ENCODE measurements around the gene CRIP2.

DNA sequence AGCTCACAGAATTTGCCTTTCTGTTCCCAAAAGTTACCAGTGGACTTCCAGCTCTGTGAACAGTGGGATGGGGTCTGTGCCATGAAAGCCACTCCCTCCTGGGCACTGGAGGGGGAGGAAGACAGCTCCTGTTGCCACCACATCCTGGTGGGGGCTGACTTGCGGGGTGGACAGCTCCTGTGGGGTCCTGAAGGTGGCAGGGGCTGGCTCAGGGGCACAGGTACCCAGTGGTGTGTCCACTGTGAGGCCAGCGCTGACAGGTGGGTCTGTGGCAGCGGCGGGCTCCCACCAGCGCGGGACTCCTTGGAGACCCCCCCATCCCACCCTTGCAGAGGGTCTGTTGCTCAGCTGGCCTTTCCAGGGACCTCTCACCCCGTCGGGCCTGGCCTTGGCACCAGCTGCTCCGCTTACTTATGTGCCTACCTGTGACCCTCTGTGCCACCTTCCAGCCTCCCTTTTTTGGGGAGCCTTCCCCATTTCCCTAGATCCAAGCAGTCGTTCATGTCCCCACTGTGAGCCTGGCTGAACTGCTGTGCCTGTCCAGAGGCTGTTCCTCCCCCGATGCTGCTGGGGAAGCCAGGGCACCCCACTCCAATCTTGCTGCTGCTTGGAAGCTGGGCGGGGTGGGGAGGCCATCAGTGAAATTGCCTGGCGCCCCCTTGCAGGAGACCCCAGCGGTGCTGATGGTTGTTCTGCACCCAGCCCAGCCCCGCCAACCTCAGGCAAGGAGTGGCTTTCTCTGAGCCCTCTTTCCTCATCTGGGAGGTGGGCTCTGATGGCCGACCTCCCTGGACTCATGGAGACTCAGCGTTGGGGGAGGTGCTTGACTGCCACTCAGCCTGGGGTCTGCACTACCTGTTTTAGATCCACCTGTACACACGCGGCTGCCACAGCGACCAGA is 18.6 kb downstream of the CRIP2 start:
- no peak for TF ChIP-seq POLR2A (IDR thresholded peaks at IDR 0.05)
- TF ChIP-seq CTCF (IDR thresholded peaks at IDR 0.05): no peak

All from body of pancreas (tissue), 4 donors.